Activated T-cell treated with anti-CD3 and anti-CD28 coated beads for 48 hours (primary cell): Measurements from ENCODE around the gene KCNJ10.

ENCODE experiments used
- DNase-seq: peaks from one replicate; pipeline ENCODE4 v3.0.0-alpha.2; 2020; ENCODE audit warnings: low read depth

KCNJ10 gene

GRCh38 chr1:159990005-159990404 lies 80.0 kb downstream of the KCNJ10 start:
- no peak for DNase-seq

- no peak for DNase-seq
These were observed 80.4 kb downstream of the KCNJ10 start for GRCh38 chr1:159989581-159989980.

- no peak for DNase-seq
These were observed 82.0 kb downstream of the KCNJ10 start for GRCh38 chr1:159988006-159988405.

GRCh38 chr1:159987186-159987585 lies 82.8 kb downstream of the KCNJ10 start:
- no peak for DNase-seq

GRCh38 chr1:159986531-159986930 lies 83.4 kb downstream of the KCNJ10 start:
- DNase-seq, result no peak

GRCh38 chr1:159986093-159986492 lies 83.9 kb downstream of the KCNJ10 start:
- DNase-seq, result no peak

- no peak for DNase-seq
These were observed 84.5 kb downstream of the KCNJ10 start for GRCh38 chr1:159985473-159985872.

- DNase-seq, result no peak
These were observed 86.3 kb downstream of the KCNJ10 start for GRCh38 chr1:159983681-159984080.

GRCh38 chr1:159982280-159982679 lies 87.7 kb downstream of the KCNJ10 start:
- DNase-seq, result no peak

GRCh38 chr1:159981351-159982055 lies 88.5 kb downstream of the KCNJ10 start:
- DNase-seq, result no peak

GRCh38 chr1:159980786-159981185 lies 89.2 kb downstream of the KCNJ10 start:
- no peak for DNase-seq

GRCh38 chr1:159980076-159980475 lies 89.9 kb downstream of the KCNJ10 start:
- no peak for DNase-seq

GRCh38 chr1:159979257-159979656 lies 90.7 kb downstream of the KCNJ10 start:
- DNase-seq, result no peak

- DNase-seq, result no peak
These were observed 91.9 kb downstream of the KCNJ10 start for GRCh38 chr1:159978107-159978398.

- DNase-seq, result no peak
These were observed 92.4 kb downstream of the KCNJ10 start for GRCh38 chr1:159977364-159978106.

- no peak for DNase-seq
These were observed 95.5 kb downstream of the KCNJ10 start for GRCh38 chr1:159974350-159974965.

- no peak for DNase-seq
These were observed 96.5 kb downstream of the KCNJ10 start for GRCh38 chr1:159973350-159973940.

- DNase-seq, result no peak
These were observed 97.3 kb downstream of the KCNJ10 start for GRCh38 chr1:159972443-159973205.

GRCh38 chr1:159970932-159971342 lies 99.0 kb downstream of the KCNJ10 start:
- DNase-seq, result no peak

GRCh38 chr1:159968901-159969300 lies 101.1 kb downstream of the KCNJ10 start:
- no peak for DNase-seq

GRCh38 chr1:159965263-159965662 lies 104.7 kb downstream of the KCNJ10 start:
- DNase-seq, result no peak

GRCh38 chr1:159964144-159964543 lies 105.8 kb downstream of the KCNJ10 start:
- no peak for DNase-seq
